Vagina (tissue), 2 donors: ENCODE data around the gene MT1G.

Experiments
- POLR2A ChIP-seq, 2 donors: fragments of 450-650 bp; IDR thresholded peaks; one replicate each; pipeline ENCODE4 v1.6.1; 2017; ENCODE audit warnings: antibody characterized with exemption in 2 of 2, mild to moderate bottlenecking in 2 of 2, moderate library complexity in 2 of 2
- TF ChIP-seq, protein P1 (sequence below), 3 experiments: fragments of 450-650 bp in 2 of 3; fragments of 200-600 bp in 1 of 3; sonication (generic) in 1 of 3; IDR thresholded peaks; one replicate each; pipeline ENCODE4 v1.5.1; 2017 to 2019; ENCODE audit warnings: antibody characterized with exemption in 3 of 3, mild to moderate bottlenecking in 2 of 3, moderate library complexity in 2 of 3

DNA sequence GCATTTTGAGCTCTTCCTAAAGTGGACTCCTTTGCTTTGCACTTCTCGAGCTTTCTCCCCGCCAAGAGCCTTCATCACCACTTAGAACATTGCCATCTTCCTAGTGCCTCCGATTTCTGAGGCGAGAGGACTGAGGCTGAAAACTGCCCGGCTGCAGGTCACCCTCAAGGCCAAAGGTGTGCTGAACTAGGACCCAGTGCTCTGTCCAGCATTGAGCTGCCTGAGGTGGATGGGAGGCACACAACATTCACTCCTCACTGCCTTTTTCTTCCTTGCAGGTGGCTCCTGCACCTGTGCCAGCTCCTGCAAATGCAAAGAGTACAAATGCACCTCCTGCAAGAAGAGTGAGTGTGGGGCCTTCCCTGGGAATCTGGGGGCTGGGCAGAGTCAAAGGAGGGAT, 24.0 kb downstream of the MT1G start:
- TF ChIP-seq, protein P1, sequence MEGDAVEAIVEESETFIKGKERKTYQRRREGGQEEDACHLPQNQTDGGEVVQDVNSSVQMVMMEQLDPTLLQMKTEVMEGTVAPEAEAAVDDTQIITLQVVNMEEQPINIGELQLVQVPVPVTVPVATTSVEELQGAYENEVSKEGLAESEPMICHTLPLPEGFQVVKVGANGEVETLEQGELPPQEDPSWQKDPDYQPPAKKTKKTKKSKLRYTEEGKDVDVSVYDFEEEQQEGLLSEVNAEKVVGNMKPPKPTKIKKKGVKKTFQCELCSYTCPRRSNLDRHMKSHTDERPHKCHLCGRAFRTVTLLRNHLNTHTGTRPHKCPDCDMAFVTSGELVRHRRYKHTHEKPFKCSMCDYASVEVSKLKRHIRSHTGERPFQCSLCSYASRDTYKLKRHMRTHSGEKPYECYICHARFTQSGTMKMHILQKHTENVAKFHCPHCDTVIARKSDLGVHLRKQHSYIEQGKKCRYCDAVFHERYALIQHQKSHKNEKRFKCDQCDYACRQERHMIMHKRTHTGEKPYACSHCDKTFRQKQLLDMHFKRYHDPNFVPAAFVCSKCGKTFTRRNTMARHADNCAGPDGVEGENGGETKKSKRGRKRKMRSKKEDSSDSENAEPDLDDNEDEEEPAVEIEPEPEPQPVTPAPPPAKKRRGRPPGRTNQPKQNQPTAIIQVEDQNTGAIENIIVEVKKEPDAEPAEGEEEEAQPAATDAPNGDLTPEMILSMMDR (IDR thresholded peaks at IDR 0.05): no peak
- TF ChIP-seq POLR2A (IDR thresholded peaks at IDR 0.05): no peak
